ENCODE results near the gene PDE4D.

Gene PDE4D

DNA sequence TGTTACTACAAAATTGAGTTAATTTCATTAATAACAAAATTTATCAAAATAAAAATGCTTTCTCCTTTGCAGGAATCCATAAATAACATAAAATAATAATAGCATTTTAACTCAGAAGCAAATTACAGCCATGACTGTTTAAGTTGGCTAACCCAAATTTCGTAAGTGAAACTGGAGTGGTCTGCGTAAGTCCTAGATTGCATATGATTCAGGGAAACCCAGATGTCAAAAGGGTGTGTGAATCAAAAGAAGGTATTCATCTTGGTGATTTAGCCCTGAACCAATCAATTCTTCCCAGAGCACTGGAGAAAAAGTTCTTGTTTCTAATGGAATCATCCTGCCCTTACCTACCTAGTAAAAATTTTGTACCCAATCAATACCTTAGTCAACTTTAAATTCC lies 763.1 kb downstream of the PDE4D start:
- no peaks in the 10 kb centered on the region for H3K9me3 ChIP-seq
- H3K36me3 ChIP-seq = no peaks in the 10 kb centered on the region
- H3K4me1 ChIP-seq = peaks cover 27% of the 10 kb centered on the region
- no peaks in the 10 kb centered on the region for H3K27me3 ChIP-seq
- no peak overlapping the region for H3K4me3 ChIP-seq (ENCODE audit: low read depth, low read length)
- no peak for DNase-seq
- TF ChIP-seq, protein P1, sequence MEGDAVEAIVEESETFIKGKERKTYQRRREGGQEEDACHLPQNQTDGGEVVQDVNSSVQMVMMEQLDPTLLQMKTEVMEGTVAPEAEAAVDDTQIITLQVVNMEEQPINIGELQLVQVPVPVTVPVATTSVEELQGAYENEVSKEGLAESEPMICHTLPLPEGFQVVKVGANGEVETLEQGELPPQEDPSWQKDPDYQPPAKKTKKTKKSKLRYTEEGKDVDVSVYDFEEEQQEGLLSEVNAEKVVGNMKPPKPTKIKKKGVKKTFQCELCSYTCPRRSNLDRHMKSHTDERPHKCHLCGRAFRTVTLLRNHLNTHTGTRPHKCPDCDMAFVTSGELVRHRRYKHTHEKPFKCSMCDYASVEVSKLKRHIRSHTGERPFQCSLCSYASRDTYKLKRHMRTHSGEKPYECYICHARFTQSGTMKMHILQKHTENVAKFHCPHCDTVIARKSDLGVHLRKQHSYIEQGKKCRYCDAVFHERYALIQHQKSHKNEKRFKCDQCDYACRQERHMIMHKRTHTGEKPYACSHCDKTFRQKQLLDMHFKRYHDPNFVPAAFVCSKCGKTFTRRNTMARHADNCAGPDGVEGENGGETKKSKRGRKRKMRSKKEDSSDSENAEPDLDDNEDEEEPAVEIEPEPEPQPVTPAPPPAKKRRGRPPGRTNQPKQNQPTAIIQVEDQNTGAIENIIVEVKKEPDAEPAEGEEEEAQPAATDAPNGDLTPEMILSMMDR (IDR thresholded peaks at IDR 0.05; ENCODE audit: low read depth, low read length) = no peak

DNA sequence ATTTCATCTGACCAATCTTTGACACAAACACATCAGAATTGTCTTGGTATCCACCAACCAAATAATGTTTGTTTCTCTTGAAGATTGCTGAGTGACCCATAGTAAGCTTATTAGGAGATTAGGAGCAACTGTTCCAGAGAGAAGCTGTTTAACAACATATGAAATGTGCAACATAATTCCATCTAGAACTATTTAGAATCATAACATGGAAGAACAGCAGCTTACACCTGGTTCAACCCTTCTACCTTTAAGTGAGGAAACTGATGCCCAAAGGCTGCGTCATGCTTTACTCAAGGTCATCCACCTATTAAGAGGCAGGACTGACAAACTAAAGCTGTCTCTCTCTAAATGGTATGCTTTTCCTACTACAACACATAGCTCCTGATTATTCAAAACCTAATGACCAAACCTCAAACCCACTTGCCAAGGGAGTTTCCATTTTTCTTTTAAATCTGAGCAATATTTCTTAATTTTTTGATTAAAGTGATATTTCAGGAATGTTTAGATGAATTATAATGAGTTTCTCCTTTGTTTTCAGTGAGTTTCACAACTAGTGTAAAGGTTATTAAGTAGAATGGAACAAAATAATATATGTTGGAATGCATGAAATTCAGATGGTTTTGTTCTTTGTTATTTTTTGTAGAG lies 764.8 kb downstream of the PDE4D start:
- no peak for DNase-seq
- no peaks in the 10 kb centered on the region for H3K9me3 ChIP-seq
- H3K27me3 ChIP-seq = no peaks in the 10 kb centered on the region
- H3K4me1 ChIP-seq = peaks cover 23% of the 10 kb centered on the region
- H3K4me3 ChIP-seq (ENCODE audit: low read depth, low read length) = no peak overlapping the region
- no peaks in the 10 kb centered on the region for H3K36me3 ChIP-seq
- TF ChIP-seq, protein P1 (IDR thresholded peaks at IDR 0.05; ENCODE audit: low read depth, low read length) = no peak

DNA sequence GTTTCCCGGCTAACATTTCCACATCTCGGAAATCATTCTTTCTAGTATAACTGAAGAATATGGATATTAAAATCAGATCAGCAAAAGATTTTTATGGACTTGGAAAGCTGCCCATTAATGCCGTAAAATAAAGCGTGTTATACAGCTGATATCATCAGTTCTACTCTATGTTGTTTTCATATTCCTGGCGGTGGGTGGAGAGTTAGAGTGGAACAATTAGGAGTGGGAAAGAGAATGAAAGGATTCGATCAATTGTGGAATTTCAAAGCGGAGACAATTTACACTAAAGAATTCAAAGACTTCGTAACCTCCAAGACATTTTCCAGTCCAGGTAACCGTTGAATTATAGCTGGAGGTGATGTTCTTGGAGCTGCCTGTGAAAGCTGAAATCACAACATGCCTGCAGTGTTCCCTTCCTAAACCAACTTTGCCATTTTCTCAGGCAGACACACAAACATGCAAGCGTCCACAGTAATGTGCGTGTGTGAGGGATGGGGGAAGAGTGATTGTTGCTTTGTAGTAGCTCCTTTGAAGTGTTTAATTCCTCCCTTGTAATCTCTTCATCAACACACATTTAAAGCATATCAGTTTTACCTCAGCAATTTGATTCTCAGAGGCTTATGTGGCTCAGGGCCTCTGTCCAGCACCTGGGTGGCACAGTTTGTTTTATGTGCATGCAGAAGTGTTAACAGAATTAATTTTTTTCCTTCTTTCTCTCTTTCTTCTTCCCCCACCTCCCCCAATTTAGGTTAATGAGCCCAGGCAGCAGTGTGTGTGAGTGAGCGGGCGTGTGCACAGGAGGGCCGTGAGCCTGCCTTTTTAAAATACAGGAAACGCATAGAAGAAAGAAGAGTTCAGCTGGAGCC lies 766.6 kb downstream of the PDE4D start:
- H3K9me3 ChIP-seq = no peaks in the 10 kb centered on the region
- peaks cover 22% of the 10 kb centered on the region for H3K4me1 ChIP-seq
- peak overlapping the region; percentile 55 for H3K4me3 ChIP-seq (ENCODE audit: low read depth, low read length)
- TF ChIP-seq, protein P1 (IDR thresholded peaks at IDR 0.05; ENCODE audit: low read depth, low read length) = no peak
- no peaks in the 10 kb centered on the region for H3K36me3 ChIP-seq
- DNase-seq = peak; percentile 18
- H3K27me3 ChIP-seq = no peaks in the 10 kb centered on the region

DNA sequence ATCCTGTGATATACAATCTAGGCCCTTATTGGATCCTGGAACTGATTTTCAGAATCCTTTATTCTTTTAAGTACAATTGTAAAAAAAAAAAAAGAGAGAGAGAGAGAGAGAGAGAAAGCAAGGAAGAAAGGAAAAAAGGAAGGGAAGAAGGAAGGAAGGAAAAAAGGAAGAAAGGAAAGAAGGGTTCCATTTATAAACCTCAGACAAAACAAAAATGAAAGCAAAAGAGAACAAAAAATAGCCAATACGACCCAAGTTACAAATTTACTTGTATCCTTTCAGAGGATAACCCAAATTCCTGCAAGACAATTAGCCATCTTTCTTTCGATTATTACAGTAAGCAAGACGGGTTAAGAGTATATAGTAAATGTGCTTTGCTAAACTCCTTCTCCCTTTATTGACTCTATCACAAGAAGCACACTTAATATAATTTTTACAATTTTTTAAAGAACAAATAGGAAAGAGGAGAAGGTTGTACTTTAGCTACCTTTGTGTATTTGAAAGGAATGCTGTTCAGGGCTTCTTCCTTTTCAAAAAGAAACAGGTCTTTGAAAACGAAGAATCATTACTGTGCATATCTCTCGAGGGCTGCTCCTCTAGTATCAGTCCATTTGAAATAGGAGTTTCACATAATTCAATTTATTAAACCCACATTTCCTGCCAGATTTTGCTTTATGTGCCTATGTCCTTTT lies 767.4 kb downstream of the PDE4D start:
- Histone ChIP-seq H3K4me3 (ENCODE audit: low read depth, low read length) (peak overlapping the region; percentile 55), H3K9me3 (no peaks in the 10 kb centered on the region), H3K27me3 (no peaks in the 10 kb centered on the region), H3K36me3 (no peaks in the 10 kb centered on the region), H3K4me1 (peaks cover 22% of the 10 kb centered on the region)
- TF ChIP-seq, protein P1 (IDR thresholded peaks at IDR 0.05; ENCODE audit: low read depth, low read length) = no peak
- no peak for DNase-seq

DNA sequence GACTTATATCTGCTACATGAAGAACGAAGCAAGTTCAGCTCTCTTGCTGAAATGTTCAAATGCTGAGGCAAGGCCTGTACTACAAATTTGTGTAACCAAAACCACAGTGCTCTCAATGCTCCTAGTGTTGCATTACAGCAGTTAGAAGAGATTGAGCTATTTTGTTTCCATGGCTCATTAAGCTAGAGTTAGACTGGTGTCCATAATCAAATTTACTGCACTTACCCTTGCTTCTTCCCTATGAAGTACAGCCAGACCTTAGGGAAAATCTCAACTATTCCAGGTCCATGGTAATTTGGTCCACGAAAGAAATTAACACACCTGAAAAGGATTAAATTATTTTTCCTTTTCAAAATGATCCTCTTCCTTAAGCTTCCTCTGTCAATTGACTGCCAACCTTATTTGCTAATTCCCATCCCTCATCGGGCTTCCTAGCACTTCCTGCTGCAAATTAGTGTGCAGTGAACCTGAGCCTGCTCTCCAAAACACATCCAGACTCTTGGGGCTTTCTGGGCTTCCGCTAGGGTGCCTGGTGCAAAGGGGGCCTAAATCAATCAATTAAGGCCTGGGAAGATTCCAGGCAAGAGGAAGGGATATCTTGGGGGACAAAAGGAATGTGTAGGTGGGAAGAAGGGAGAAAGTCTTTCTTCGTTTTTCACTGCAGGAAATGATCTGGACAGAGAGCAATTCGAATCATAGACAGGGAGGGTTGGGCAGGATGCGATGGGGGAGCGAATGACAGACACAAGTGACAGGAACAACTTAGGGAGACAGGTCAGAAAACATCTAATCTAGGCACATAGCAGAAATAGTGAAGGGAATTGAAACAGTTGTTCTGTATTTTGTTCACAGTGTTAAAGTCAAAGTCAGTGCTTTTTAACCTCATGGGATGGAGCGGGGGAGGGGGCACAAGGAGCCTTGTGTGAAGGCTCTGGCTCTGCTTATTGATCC lies 768.2 kb downstream of the PDE4D start:
- TF ChIP-seq, protein P1 (IDR thresholded peaks at IDR 0.05; ENCODE audit: low read depth, low read length) = no peak
- H3K4me3 ChIP-seq (ENCODE audit: low read depth, low read length) = peak overlapping the region; percentile 55
- peak; percentile 57 for DNase-seq
- H3K9me3 ChIP-seq = no peaks in the 10 kb centered on the region
- H3K36me3 ChIP-seq = no peaks in the 10 kb centered on the region
- H3K27me3 ChIP-seq = no peaks in the 10 kb centered on the region
- H3K4me1 ChIP-seq = peaks cover 22% of the 10 kb centered on the region

Data from BE2C (cell line).